ENCODE measurements around the gene DAD1.
"Not testable (repeated sequence)": the region's sequence is repeated elsewhere in the genome, so short reads cannot be mapped to it uniquely, and the experiment has no call there.

The DAD1 gene

GRCh38 chr14:22566845-22567244, 22.2 kb downstream of the DAD1 start:
- DNase-seq, result no peak

GRCh38 chr14:22566266-22566665, 22.8 kb downstream of the DAD1 start:
- not testable (repeated sequence) for DNase-seq

GRCh38 chr14:22565391-22565945, 23.6 kb downstream of the DAD1 start:
- no peak for DNase-seq

- DNase-seq, result no peak
These were observed 24.6 kb downstream of the DAD1 start for GRCh38 chr14:22564463-22564862.

- no peak for DNase-seq
These were observed 25.0 kb downstream of the DAD1 start for GRCh38 chr14:22563987-22564386.

GRCh38 chr14:22561661-22562579, 27.1 kb downstream of the DAD1 start:
- DNase-seq, result peak; percentile 68

GRCh38 chr14:22561366-22561660, 27.7 kb downstream of the DAD1 start:
- DNase-seq, result no peak

GRCh38 chr14:22560662-22561365, 28.2 kb downstream of the DAD1 start:
- DNase-seq, result no peak

GRCh38 chr14:22559041-22559440, 30.0 kb downstream of the DAD1 start:
- DNase-seq, result no peak

- no peak for DNase-seq
These were observed 30.7 kb downstream of the DAD1 start for GRCh38 chr14:22558221-22558913.

GRCh38 chr14:22557846-22558220, 31.2 kb downstream of the DAD1 start:
- DNase-seq, result no peak

- peak; percentile 90 for DNase-seq
These were observed 31.9 kb downstream of the DAD1 start for GRCh38 chr14:22556990-22557623.

- DNase-seq, result peak; percentile 92
These were observed 32.7 kb downstream of the DAD1 start for GRCh38 chr14:22556021-22556989.

GRCh38 chr14:22555384-22556011, 33.5 kb downstream of the DAD1 start:
- DNase-seq, result peak; percentile 35

- DNase-seq, result no peak
These were observed 34.3 kb downstream of the DAD1 start for GRCh38 chr14:22554498-22555383.

- not testable (repeated sequence) for DNase-seq
These were observed 35.0 kb downstream of the DAD1 start for GRCh38 chr14:22553861-22554497.

- no peak for DNase-seq
These were observed 35.6 kb downstream of the DAD1 start for GRCh38 chr14:22553445-22553844.

GRCh38 chr14:22552827-22553076, 36.3 kb downstream of the DAD1 start:
- DNase-seq, result no peak

GRCh38 chr14:22552001-22552826, 36.8 kb downstream of the DAD1 start:
- no peak for DNase-seq
